Ishikawa (cell line): Measurements from ENCODE around the gene PRRX2.
A peak's percentile ranks its signal among the peaks of the same experiment; 100 is the strongest.

ENCODE experiments used
- CEBPB ChIP-seq: IDR thresholded peaks from 2 replicates; pipeline ENCODE4 v1.6.1; 2012
- CREB1 ChIP-seq: IDR thresholded peaks from 2 replicates; pipeline ENCODE4 v1.6.1; 2012; ENCODE audit warnings: low read depth
- EGR1 ChIP-seq: IDR thresholded peaks from 2 replicates; pipeline ENCODE4 v1.6.1; 2012
- EP300 ChIP-seq: IDR thresholded peaks from 2 replicates; pipeline ENCODE4 v1.6.1; 2012; ENCODE audit warnings: borderline replicate concordance
- FOXM1 ChIP-seq: IDR thresholded peaks from 2 replicates; pipeline ENCODE4 v1.6.1; 2012; ENCODE audit warnings: low read depth, borderline replicate concordance
- NFIC ChIP-seq: IDR thresholded peaks from 2 replicates; pipeline ENCODE4 v1.6.1; 2012
- RAD21 ChIP-seq: IDR thresholded peaks from 2 replicates; pipeline ENCODE4 v1.6.1; 2012; ENCODE audit warnings: low read depth
- TAF1 ChIP-seq: IDR thresholded peaks from 2 replicates; pipeline ENCODE4 v1.6.1; 2012; ENCODE audit warnings: low read depth, mild to moderate bottlenecking
- TCF12 ChIP-seq: IDR thresholded peaks from 2 replicates; pipeline ENCODE4 v1.6.1; 2012; ENCODE audit warnings: low read depth
- TEAD4 ChIP-seq: IDR thresholded peaks from 2 replicates; pipeline ENCODE4 v1.6.1; 2012
- YY1 ChIP-seq: IDR thresholded peaks from 2 replicates; pipeline ENCODE4 v1.6.1; 2012; ENCODE audit warnings: low read depth
- ZBTB7A ChIP-seq: IDR thresholded peaks from 2 replicates; pipeline ENCODE4 v1.6.1; 2012; ENCODE audit warnings: low read depth
- TF ChIP-seq, protein P1 (sequence below): IDR thresholded peaks from 2 replicates; pipeline ENCODE4 v1.6.1; 2012
- TF ChIP-seq, protein P2 (sequence below): IDR thresholded peaks from 2 replicates; pipeline ENCODE4 v1.6.1; 2012; ENCODE audit warnings: low read depth, mild to moderate bottlenecking
- TF ChIP-seq, protein P3 (sequence below): IDR thresholded peaks from 2 replicates; pipeline ENCODE4 v1.6.1; 2012

The PRRX2 gene

DNA sequence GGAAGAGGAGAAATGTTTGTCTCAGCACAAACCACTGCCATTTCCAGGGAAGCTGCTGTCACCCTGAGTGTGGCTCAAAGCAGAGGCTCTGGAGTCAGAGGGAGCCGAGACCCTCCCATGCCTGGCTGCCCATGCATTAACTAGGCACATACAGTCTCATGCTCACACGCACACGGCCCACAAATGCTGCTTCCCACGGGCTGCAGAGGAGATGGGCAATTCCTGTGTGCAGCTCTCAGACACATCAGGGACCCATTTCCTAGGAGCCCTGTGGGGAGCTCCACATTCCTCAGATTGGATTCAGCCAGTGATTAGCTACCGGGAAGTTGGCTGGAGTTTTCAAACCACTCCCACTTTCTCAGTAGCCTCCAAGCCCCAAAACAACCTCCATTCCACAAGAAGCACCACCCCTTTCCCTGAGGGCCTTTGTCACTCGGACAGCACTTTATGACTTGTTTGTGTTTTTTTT, 96.5 kb downstream of the PRRX2 start:
- TF ChIP-seq TAF1 (no peak), TCF12 (no peak), ZBTB7A (no peak), FOXM1 (no peak), RAD21 (no peak), NFIC (no peak), CEBPB (no peak)
- TF ChIP-seq, protein P1, sequence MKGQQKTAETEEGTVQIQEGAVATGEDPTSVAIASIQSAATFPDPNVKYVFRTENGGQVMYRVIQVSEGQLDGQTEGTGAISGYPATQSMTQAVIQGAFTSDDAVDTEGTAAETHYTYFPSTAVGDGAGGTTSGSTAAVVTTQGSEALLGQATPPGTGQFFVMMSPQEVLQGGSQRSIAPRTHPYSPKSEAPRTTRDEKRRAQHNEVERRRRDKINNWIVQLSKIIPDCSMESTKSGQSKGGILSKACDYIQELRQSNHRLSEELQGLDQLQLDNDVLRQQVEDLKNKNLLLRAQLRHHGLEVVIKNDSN = no peak
- TF ChIP-seq, protein P2, sequence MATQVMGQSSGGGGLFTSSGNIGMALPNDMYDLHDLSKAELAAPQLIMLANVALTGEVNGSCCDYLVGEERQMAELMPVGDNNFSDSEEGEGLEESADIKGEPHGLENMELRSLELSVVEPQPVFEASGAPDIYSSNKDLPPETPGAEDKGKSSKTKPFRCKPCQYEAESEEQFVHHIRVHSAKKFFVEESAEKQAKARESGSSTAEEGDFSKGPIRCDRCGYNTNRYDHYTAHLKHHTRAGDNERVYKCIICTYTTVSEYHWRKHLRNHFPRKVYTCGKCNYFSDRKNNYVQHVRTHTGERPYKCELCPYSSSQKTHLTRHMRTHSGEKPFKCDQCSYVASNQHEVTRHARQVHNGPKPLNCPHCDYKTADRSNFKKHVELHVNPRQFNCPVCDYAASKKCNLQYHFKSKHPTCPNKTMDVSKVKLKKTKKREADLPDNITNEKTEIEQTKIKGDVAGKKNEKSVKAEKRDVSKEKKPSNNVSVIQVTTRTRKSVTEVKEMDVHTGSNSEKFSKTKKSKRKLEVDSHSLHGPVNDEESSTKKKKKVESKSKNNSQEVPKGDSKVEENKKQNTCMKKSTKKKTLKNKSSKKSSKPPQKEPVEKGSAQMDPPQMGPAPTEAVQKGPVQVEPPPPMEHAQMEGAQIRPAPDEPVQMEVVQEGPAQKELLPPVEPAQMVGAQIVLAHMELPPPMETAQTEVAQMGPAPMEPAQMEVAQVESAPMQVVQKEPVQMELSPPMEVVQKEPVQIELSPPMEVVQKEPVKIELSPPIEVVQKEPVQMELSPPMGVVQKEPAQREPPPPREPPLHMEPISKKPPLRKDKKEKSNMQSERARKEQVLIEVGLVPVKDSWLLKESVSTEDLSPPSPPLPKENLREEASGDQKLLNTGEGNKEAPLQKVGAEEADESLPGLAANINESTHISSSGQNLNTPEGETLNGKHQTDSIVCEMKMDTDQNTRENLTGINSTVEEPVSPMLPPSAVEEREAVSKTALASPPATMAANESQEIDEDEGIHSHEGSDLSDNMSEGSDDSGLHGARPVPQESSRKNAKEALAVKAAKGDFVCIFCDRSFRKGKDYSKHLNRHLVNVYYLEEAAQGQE = no peak

DNA sequence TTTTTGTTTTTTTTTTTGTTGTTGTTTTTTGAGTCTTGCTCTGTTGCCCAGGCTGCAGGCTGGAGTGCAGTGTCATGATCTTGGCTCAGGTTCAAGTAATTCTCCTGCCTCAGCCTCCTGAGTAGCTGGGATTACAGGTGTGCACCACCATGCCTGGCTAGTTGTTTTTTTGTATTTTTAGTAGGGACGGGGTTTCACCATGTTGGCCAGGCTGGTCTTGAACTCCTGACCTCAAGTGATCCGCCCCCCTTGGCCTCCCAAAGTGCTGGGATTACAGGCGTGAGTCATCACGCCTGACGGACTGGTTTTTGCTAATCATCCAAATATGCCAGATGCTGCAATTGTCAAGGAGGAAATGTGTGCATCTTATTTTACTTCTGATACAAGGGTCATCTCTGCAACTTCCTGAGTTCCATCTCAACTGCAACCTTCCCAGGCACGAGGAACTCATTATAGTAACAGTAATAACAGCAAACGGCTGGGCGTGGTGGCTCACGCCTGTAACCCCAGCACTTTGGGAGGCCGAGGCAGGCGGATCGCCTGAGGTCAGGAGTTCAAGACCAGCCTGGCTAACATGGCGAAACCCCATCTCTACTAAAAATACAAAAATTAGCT, 97.0 kb downstream of the PRRX2 start:
- TF ChIP-seq NFIC = peak; percentile 37

DNA sequence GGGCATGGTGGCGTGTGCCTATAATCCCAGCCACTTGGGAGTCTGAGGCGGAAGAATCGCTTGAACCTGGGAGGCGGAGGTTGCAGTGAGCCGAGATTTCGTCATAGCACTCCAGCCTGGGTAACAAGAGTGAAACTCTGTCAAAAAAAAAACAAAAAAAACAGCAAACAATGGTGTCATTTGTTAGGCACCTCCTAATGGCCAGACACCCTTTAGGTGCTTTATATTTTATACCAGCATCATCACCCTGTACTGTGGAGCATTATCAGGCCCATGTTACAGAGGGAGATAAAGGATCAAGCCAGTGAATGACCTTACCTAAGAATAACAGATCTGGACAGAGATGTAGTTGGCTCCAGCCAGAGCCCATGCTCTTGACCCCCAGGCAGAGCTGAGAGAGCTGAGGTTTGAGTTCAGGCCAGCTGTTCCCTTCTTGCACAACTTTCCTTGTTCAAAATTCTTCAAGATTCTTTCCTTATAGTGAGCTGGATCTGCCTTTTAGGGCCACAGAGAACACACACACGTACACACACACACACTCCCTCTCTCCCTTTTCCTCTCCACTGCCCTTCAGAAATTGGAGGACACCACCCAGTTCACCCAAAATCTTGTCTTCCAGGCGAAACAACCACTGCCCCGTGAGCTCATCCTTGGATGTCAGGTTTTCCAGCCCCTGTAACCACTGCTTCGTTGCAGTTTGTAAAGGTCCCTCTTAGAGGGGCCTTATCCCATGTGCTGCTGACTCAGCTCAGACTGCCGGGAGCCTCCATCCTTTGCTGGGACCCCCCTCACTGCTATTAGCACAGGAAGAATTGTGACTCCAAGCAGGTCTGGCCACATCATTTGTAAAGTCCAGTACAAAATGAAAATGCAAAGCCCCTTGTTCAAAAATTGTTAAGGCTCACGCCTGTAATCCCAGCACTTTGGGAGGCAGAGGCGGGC, 97.8 kb downstream of the PRRX2 start:
- TF ChIP-seq CEBPB (no peak), CREB1 (no peak), TEAD4 (no peak), EGR1 (no peak), TAF1 (no peak)
- TF ChIP-seq, protein P2 = no peak
- TF ChIP-seq, protein P1 = no peak

GRCh38 chr9:129765764-129766317, 100.4 kb downstream of the PRRX2 start:
- TF ChIP-seq RAD21 = no peak
- TF ChIP-seq, protein P1 = no peak
- no peak for TF ChIP-seq YY1
- no peak for TF ChIP-seq ZBTB7A
- no peak for TF ChIP-seq TAF1
- no peak for TF ChIP-seq TCF12
- TF ChIP-seq, protein P3, sequence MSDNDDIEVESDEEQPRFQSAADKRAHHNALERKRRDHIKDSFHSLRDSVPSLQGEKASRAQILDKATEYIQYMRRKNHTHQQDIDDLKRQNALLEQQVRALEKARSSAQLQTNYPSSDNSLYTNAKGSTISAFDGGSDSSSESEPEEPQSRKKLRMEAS = no peak
- TF ChIP-seq NFIC = no peak
- TF ChIP-seq EP300 = no peak
- TF ChIP-seq TEAD4 = no peak
- TF ChIP-seq EGR1 = no peak
- no peak for TF ChIP-seq CREB1
- no peak for TF ChIP-seq FOXM1
- TF ChIP-seq CEBPB = no peak
- TF ChIP-seq, protein P2 = no peak
